Aorta (tissue), 5 donors: Measurements from ENCODE around the gene DISC1. TPM values are rescaled to one million over a fixed set of nuclear protein-coding genes. Genes with fewer than 3 reads are reported as not detected.
"Not testable (repeated sequence)": the region's sequence is repeated elsewhere in the genome, so short reads cannot be mapped to it uniquely, and the experiment has no call there.

Experiments
- ATAC-seq: fragments of 200-7000 bp; cut with Tn5 transposase; one replicate; pipeline ENCODE4 v1.9.1; 2022; ENCODE audit warnings: moderate library complexity; ENCODE audit not compliant: low FRiP score
- DNase-seq, 2 donors: peaks; one replicate each; pipeline ENCODE4 v3.0.0-alpha.2; 2020
- H3K27ac ChIP-seq, 2 donors: one replicate each; pipeline ENCODE4 v1.5.1; 2013; ENCODE audit warnings: low read length in 2 of 2, mild to moderate bottlenecking in 2 of 2, moderate library complexity in 2 of 2, control low read depth in 1 of 2, inconsistent platforms in 1 of 2, low read depth in 1 of 2
- H3K27me3 ChIP-seq, 2 donors: one replicate each; pipeline ENCODE4 v1.6.1; 2013; ENCODE audit warnings: control low read depth in 1 of 2, low read length in 1 of 2, mild to moderate bottlenecking in 1 of 2, moderate library complexity in 1 of 2; ENCODE audit not compliant: insufficient read depth in 2 of 2, control insufficient read depth in 1 of 2
- H3K36me3 ChIP-seq, 2 donors: one replicate each; pipeline ENCODE4 v1.6.1; 2013; ENCODE audit warnings: control low read depth in 1 of 2, low read length in 1 of 2, mild to moderate bottlenecking in 1 of 2; ENCODE audit not compliant: insufficient read depth in 2 of 2, control insufficient read depth in 1 of 2
- H3K4me1 ChIP-seq, 2 donors: one replicate each; pipeline ENCODE4 v1.6.1; 2013; ENCODE audit warnings: low read length in 2 of 2, control low read depth in 1 of 2, mild to moderate bottlenecking in 1 of 2, moderate library complexity in 1 of 2; ENCODE audit not compliant: insufficient read depth in 2 of 2, control insufficient read depth in 1 of 2
- H3K4me3 ChIP-seq, 2 donors: one replicate each; pipeline ENCODE4 v1.5.1; 2013; ENCODE audit warnings: low read length in 2 of 2, control low read depth in 1 of 2, mild to moderate bottlenecking in 1 of 2
- H3K9me3 ChIP-seq: one replicate; pipeline ENCODE4 v1.6.1; 2013; ENCODE audit warnings: mild to moderate bottlenecking, low read length; ENCODE audit not compliant: control insufficient read depth
- WGBS, 2 donors: extraction: QIAGEN DNeasy Blood & Tissue Kit; methylation state at CpG; one replicate each; pipeline ENCODE4 v1.1.7; 2013; 5-methylcytosine and 5-hydroxymethylcytosine counted together
- intact Hi-C, 2 donors: fragments of 100-400 bp; cut with DNase I; formaldehyde crosslinking; loops; one replicate each; pipeline versions ENCODE4 v1.14.2 to v1.15.0; 2022
- polyA plus RNA-seq, 2 donors: library from polyadenylated mRNA; stranded (reverse); fragments of 200-250 nt; gene quantifications; one replicate each; pipeline ENCODE4 v1.2.3, GENCODE V29; 2013
- total RNA-seq, 2 donors: library from RNA; stranded (reverse); fragmentation: NEBNext Ultra II Directional; extraction: Animal tissue kit (Norgen Biotek cat#: 25700); gene quantifications; one replicate each; pipeline ENCODE4 v1.2.1, GENCODE V29; 2021
- donor health status: healthy with polysubstance abuse.
- donor health status: Bipolar disorder and iron deficiency.
- donor health status: DM: no; HTN: no; CAD: no.
- donor health status: DM: no; HTN: no; CAD: no.
- donor health status: DM: yes; HTN: yes; CAD: no.

Gene DISC1
- total and polyA plus RNA-seq, 4 donors: 0.64 to 31.7 (median 6.0) TPM

DNA sequence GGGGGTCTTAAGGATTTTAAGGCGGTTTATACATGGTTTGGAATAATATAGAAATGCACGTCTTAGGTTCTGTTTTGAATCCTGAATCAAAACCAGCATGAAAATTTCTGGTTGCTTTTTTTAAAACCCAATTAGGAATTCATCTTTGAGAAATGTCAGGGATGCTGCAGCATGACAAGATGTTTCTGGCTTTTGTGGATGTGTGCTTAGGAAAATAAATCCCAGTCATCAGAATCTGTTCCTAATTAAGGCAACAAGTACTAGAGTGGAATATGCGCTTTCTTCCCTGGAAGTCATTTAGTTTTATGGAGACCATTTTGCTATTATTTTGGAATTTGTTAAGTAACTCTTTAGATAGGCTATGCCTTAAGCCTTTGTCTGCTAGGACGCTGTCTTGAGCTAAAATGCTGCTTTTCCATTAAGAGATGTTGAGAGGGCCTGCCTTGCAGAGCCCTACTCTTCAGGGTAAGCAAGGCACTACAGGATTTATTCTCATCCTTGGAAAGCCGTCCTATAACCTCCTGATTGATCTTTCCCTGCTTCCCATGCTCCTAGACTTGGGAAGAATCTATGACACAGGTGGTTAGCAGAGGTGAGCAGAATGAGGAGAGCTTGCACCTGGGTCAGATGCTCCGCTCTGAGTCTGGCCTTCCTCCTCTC lies 332.8 kb downstream of the DISC1 start:
- Histone ChIP-seq H3K9me3 (peaks cover 3% of the 10 kb centered on the region), H3K4me1 (no peaks in the 10 kb centered on the region), H3K4me3 (no peak overlapping the region), H3K36me3 (no peaks in the 10 kb centered on the region), H3K27ac (no peak overlapping the region), H3K27me3 (no peaks in the 10 kb centered on the region)
- DNase-seq (no peak), ATAC-seq (no peak)
- intact Hi-C loops: no loop called here
- WGBS, 2 donors: 95 to 98% methylated on average over 6 of the region's 6 CpGs

- not testable (repeated sequence) for ATAC-seq
Observed at GRCh38 chr1:231961801-231962200, 335.2 kb downstream of the DISC1 start.

GRCh38 chr1:231962636-231963035 lies 336.0 kb downstream of the DISC1 start:
- H3K27ac ChIP-seq: no peak overlapping the region
- no peaks in the 10 kb centered on the region for H3K27me3 ChIP-seq
- WGBS, 2 donors: 83 to 87% methylated on average over 2 of the region's 2 CpGs
- ATAC-seq: no peak
- H3K9me3 ChIP-seq: no peaks in the 10 kb centered on the region
- no peaks in the 10 kb centered on the region for H3K4me1 ChIP-seq
- intact Hi-C loops: no loop called here
- H3K4me3 ChIP-seq: no peak overlapping the region
- DNase-seq: no peak
- no peaks in the 10 kb centered on the region for H3K36me3 ChIP-seq

More at GRCh38 chr1:231961801-231962200, 335.2 kb downstream of the DISC1 start:
- H3K4me3 ChIP-seq, H3K9me3 ChIP-seq, H3K36me3 ChIP-seq, DNase-seq, H3K27ac ChIP-seq, H3K27me3 ChIP-seq, intact Hi-C loops, H3K4me1 ChIP-seq: not testable (repeated sequence)
- WGBS, 2 donors: 93 to 98% methylated on average over 1 of the region's 1 CpG

DNA sequence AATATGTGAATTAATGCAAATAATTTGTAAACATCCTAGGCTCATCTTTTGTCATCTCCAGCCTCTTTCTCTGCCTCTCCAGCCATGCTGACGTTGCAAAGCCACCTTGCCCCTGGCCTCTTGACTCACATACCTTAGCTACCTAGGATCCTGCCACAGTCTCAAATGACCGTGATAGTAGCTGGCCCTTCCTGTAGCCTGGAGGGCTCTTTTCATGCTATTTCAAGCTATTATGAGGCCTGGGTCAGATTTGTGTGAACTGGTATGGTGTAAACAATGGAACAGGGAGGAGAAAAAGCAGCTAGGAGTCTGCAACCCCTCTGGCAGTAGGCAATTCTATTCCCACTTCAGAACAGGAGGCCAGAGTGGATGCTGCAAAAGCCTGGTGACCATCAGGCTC lies 337.7 kb downstream of the DISC1 start:
- Histone ChIP-seq H3K4me1 (no peaks in the 10 kb centered on the region), H3K36me3 (no peaks in the 10 kb centered on the region), H3K4me3 (no peak overlapping the region), H3K27ac (no peak overlapping the region), H3K27me3 (no peaks in the 10 kb centered on the region), H3K9me3 (no peaks in the 10 kb centered on the region)
- DNase-seq (no peak), ATAC-seq (no peak)
- WGBS, 2 donors: 92 to 96% methylated on average over 2 of the region's 2 CpGs
- intact Hi-C loops: no loop called here

DNA sequence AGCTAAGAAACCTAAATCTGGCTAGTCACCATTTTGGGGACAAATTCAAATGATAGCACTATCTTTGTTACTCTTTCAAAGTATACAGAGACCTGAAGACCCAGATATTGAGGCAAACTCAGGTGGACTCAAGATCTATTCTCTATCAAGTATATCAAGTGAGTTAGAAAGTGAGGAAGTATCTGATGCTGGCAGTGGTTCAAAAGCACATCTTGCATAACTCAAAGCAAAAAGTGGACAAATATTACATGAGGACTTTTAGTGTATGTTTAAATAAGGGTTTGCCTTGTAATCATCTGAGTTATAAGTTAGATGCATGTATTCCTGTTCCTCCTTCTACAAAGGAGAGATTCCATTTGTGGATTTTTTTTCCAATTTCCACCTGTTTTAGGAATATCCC lies 338.4 kb downstream of the DISC1 start:
- H3K9me3 ChIP-seq: no peaks in the 10 kb centered on the region
- ATAC-seq (no peak), DNase-seq (no peak)
- no peak overlapping the region for H3K4me3 ChIP-seq
- no peaks in the 10 kb centered on the region for H3K36me3 ChIP-seq
- no peak overlapping the region for H3K27ac ChIP-seq
- no peaks in the 10 kb centered on the region for H3K27me3 ChIP-seq
- no peaks in the 10 kb centered on the region for H3K4me1 ChIP-seq
- intact Hi-C loops: no loop called here

GRCh38 chr1:231965615-231966014 lies 339.0 kb downstream of the DISC1 start:
- WGBS, 2 donors: 93 to 96% methylated on average over 2 of the region's 2 CpGs
- intact Hi-C loops: no loop called here

DNA sequence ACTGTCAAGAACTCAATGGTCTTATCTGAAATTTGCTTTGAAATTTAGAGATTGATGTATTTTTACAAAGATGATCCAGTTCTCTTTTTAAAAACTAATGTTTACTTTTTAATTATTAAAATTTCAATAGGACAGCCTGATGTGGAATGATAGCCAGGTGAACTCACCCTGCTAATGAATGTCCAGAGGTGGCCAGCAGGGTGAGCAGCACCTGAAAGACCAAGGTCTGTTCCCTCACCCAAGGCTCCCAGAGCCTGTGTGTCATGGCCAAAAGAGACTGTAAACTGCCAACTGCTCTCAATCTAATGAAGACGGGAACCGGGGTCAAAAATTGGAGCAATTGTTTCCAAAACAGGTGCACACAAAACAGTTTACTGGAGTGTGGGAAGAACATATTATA lies 340.4 kb downstream of the DISC1 start:
- intact Hi-C loops: no loop called here

More at GRCh38 chr1:231965615-231966014, 339.0 kb downstream of the DISC1 start:
- H3K4me3 ChIP-seq: no peak overlapping the region
- H3K27me3 ChIP-seq: no peaks in the 10 kb centered on the region
- H3K9me3 ChIP-seq: no peaks in the 10 kb centered on the region
- DNase-seq (no peak), ATAC-seq (no peak)
- H3K36me3 ChIP-seq: no peaks in the 10 kb centered on the region
- no peak overlapping the region for H3K27ac ChIP-seq
- no peaks in the 10 kb centered on the region for H3K4me1 ChIP-seq

GRCh38 chr1:231969076-231969475 lies 342.5 kb downstream of the DISC1 start:
- H3K4me1 ChIP-seq: no peaks in the 10 kb centered on the region
- no peaks in the 10 kb centered on the region for H3K27me3 ChIP-seq
- intact Hi-C loops: no loop called here
- no peaks in the 10 kb centered on the region for H3K36me3 ChIP-seq
- no peak overlapping the region for H3K27ac ChIP-seq
- DNase-seq (no peak), ATAC-seq (no peak)
- 38 to 62% methylated on average over 1 of the region's 1 CpG for WGBS, 2 donors
- no peak overlapping the region for H3K4me3 ChIP-seq
- H3K9me3 ChIP-seq: no peaks in the 10 kb centered on the region

More for the DNA sequence above, 340.4 kb downstream of the DISC1 start:
- ATAC-seq (no peak), DNase-seq (no peak)
- 87 to 90% methylated on average over 2 of the region's 2 CpGs for WGBS, 2 donors
- H3K27ac ChIP-seq: no peak overlapping the region
- no peaks in the 10 kb centered on the region for H3K27me3 ChIP-seq
- H3K4me1 ChIP-seq: no peaks in the 10 kb centered on the region
- no peaks in the 10 kb centered on the region for H3K9me3 ChIP-seq
- H3K4me3 ChIP-seq: no peak overlapping the region
- no peaks in the 10 kb centered on the region for H3K36me3 ChIP-seq

DNA sequence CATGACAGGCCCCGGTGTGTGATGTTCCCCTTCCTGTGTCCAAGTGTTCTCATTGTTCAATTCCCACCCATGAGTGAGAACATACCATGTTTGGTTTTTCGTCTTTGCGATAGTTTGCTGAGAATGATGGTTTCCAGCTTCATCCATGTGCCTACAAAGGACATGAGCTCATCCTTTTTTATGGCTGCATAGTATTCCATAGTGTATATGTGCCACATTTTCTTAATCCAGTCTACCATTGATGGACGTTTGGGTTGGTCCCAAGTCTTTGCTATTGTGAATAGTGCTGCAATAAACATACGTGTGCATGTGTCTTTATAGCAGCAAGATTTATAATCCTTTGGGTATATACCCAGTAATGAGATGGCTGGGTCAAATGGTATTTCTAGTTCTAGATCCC lies 343.2 kb downstream of the DISC1 start:
- H3K4me3 ChIP-seq, DNase-seq, intact Hi-C loops, H3K27me3 ChIP-seq, ATAC-seq, H3K9me3 ChIP-seq, H3K27ac ChIP-seq, H3K36me3 ChIP-seq, H3K4me1 ChIP-seq: not testable (repeated sequence)
- 97% methylated on average over 5 of the region's 5 CpGs for WGBS, 2 donors
